ENCODE results near the gene RELL2.

- no peak for TF ChIP-seq CTCF (IDR thresholded peaks at IDR 0.05)
- TF ChIP-seq EP300 (IDR thresholded peaks at IDR 0.05): no peak
- TF ChIP-seq POLR2A (IDR thresholded peaks at IDR 0.05): no peak
- no peak for TF ChIP-seq POLR2AphosphoS5 (IDR thresholded peaks at IDR 0.05)
These were observed 26.7 kb downstream of the RELL2 start for GRCh38 chr5:141663506-141663905.

Measured in sigmoid colon (tissue), 4 donors.